VCaP (cell line): ENCODE results near the gene TYMS.

ENCODE experiments used
- H3K27ac ChIP-seq: fragments of 450-650 bp; 2 replicates; pipeline ENCODE4 v1.5.1; 2017
- CTCF ChIP-seq: fragments of 450-650 bp; conservative IDR thresholded peaks from 2 replicates; pipeline ENCODE4 v1.5.1; 2017; ENCODE audit warnings: mild to moderate bottlenecking, moderate library complexity

Gene TYMS

GRCh38 chr18:657311-658000 lies at the start of gene TYMS:
TYMS (plus strand) TSS chr18:657653; CDS start chr18:657743, 90 bp downstream.
- H3K27ac ChIP-seq, result peak within 1 kb of the TSS; percentile 83
- TF ChIP-seq CTCF, result peak; percentile 25

- TF ChIP-seq CTCF, result no peak
- no peak overlapping the region for H3K27ac ChIP-seq
These were observed 49.5 kb upstream of the TYMS start for GRCh38 chr18:607930-608329.

GRCh38 chr18:610214-610928 lies 47.1 kb upstream of the TYMS start:
- H3K27ac ChIP-seq, result no peak overlapping the region
- no peak for TF ChIP-seq CTCF

GRCh38 chr18:612156-612555 lies 45.3 kb upstream of the TYMS start:
- no peak for TF ChIP-seq CTCF
- H3K27ac ChIP-seq, result no peak overlapping the region

GRCh38 chr18:614193-614592 lies 43.3 kb upstream of the TYMS start:
- no peak for TF ChIP-seq CTCF
- H3K27ac ChIP-seq, result no peak overlapping the region

GRCh38 chr18:615092-615521 lies 42.3 kb upstream of the TYMS start:
- TF ChIP-seq CTCF, result no peak
- no peak overlapping the region for H3K27ac ChIP-seq

- peak overlapping the region; percentile 20; the same call in 1 of the 2 replicates for H3K27ac ChIP-seq
- TF ChIP-seq CTCF, result no peak
These were observed 41.7 kb upstream of the TYMS start for GRCh38 chr18:615773-616172.
